H9 (cell line): ENCODE data around the gene EHBP1L1. TPM values are rescaled to one million over a fixed set of nuclear protein-coding genes. Genes with fewer than 3 reads are reported as not detected.

Experiments used
- DNase-seq: peaks from one replicate; pipeline ENCODE4 v3.0.0-alpha.2; 2017
- H2AFZ ChIP-seq: one replicate; pipeline ENCODE4 v1.6.1; 2013; ENCODE audit warnings: mild to moderate bottlenecking, low read length, control low read depth, moderate library complexity
- H2AK5ac ChIP-seq: 2 replicates; pipeline ENCODE4 v1.6.1; 2013; ENCODE audit warnings: low read length, control low read depth, mixed read lengths; ENCODE audit not compliant: insufficient read length
- H2BK120ac ChIP-seq: one replicate; pipeline ENCODE4 v1.6.1; 2013; ENCODE audit warnings: low read depth, mild to moderate bottlenecking, low read length, control low read depth, inconsistent platforms; ENCODE audit not compliant: poor library complexity, severe bottlenecking
- H2BK12ac ChIP-seq: 2 replicates; pipeline ENCODE4 v1.6.1; 2013; ENCODE audit warnings: low read length, control low read depth, mixed read lengths, low read depth; ENCODE audit not compliant: insufficient read length
- H2BK15ac ChIP-seq: 2 replicates; pipeline ENCODE4 v1.6.1; 2013; ENCODE audit warnings: low read depth, low read length, control low read depth
- H2BK20ac ChIP-seq: one replicate; pipeline ENCODE4 v1.6.1; 2013; ENCODE audit warnings: low read depth, mild to moderate bottlenecking, low read length, control low read depth, inconsistent platforms; ENCODE audit not compliant: poor library complexity, severe bottlenecking
- H2BK5ac ChIP-seq: 2 replicates; pipeline ENCODE4 v1.6.1; 2013; ENCODE audit warnings: low read length, control low read depth, mixed read lengths; ENCODE audit not compliant: insufficient read length
- H3K14ac ChIP-seq: 2 replicates; pipeline ENCODE4 v1.6.1; 2013; ENCODE audit warnings: low read length, control low read depth; ENCODE audit not compliant: insufficient read depth
- H3K18ac ChIP-seq: 2 replicates; pipeline ENCODE4 v1.6.1; 2013; ENCODE audit warnings: low read depth, mild to moderate bottlenecking, mixed read lengths, low read length, control low read depth; ENCODE audit not compliant: insufficient read length
- H3K23ac ChIP-seq: 2 replicates; pipeline ENCODE4 v1.6.1; 2013; ENCODE audit warnings: low read length, control low read depth, mixed read lengths, low read depth; ENCODE audit not compliant: insufficient read length
- H3K23me2 ChIP-seq: 2 replicates; pipeline ENCODE4 v1.6.1; 2013; ENCODE audit warnings: low read depth, mild to moderate bottlenecking, mixed read lengths, low read length, control low read depth; ENCODE audit not compliant: insufficient read length, poor library complexity, severe bottlenecking
- H3K27ac ChIP-seq: 2 replicates; pipeline ENCODE4 v1.5.1; 2013; ENCODE audit warnings: low read length, control low read depth, mixed read lengths, low read depth; ENCODE audit not compliant: insufficient read length
- H3K27me3 ChIP-seq: 2 replicates; pipeline ENCODE4 v1.6.1; 2013; ENCODE audit warnings: low read length, control low read depth, inconsistent platforms; ENCODE audit not compliant: insufficient read depth
- H3K4ac ChIP-seq: 2 replicates; pipeline ENCODE4 v1.6.1; 2013; ENCODE audit warnings: low read depth, mild to moderate bottlenecking, control low read depth, inconsistent platforms, low read length, moderate library complexity
- H3K4me1 ChIP-seq: 2 replicates; pipeline ENCODE4 v1.6.1; 2013; ENCODE audit warnings: low read length, control low read depth, inconsistent platforms; ENCODE audit not compliant: insufficient read depth
- H3K4me2 ChIP-seq: 2 replicates; pipeline ENCODE4 v1.6.1; 2013; ENCODE audit warnings: low read length, control low read depth, mixed read lengths; ENCODE audit not compliant: insufficient read length, insufficient read depth
- H3K56ac ChIP-seq: 2 replicates; pipeline ENCODE4 v1.6.1; 2013; ENCODE audit warnings: low read depth, mild to moderate bottlenecking, mixed read lengths, low read length, control low read depth; ENCODE audit not compliant: insufficient read length
- H3K79me1 ChIP-seq: 2 replicates; pipeline ENCODE4 v1.6.1; 2013; ENCODE audit warnings: low read depth, mild to moderate bottlenecking, moderate library complexity, low read length, control low read depth, inconsistent platforms; ENCODE audit not compliant: insufficient read depth, poor library complexity, severe bottlenecking
- H3K79me2 ChIP-seq: 2 replicates; pipeline ENCODE4 v1.6.1; 2013; ENCODE audit warnings: low read length, control low read depth, inconsistent platforms; ENCODE audit not compliant: insufficient read depth
- H3K9ac ChIP-seq: 2 replicates; pipeline ENCODE4 v1.6.1; 2013; ENCODE audit warnings: low read length, control low read depth, mixed read lengths; ENCODE audit not compliant: insufficient read length; ENCODE audit errors: extremely low read depth
- H3K9me3 ChIP-seq: one replicate; pipeline ENCODE4 v1.6.1; 2013; ENCODE audit warnings: low read depth, low read length, inconsistent platforms; ENCODE audit not compliant: control insufficient read depth
- H3T11ph ChIP-seq: one replicate; pipeline ENCODE4 v1.6.1; 2013; ENCODE audit warnings: mild to moderate bottlenecking, low read length, control low read depth, inconsistent platforms
- H4K20me1 ChIP-seq: one replicate; pipeline ENCODE4 v1.6.1; 2013; ENCODE audit not compliant: control insufficient read depth, insufficient read length, insufficient read depth
- H4K5ac ChIP-seq: 2 replicates; pipeline ENCODE4 v1.6.1; 2013; ENCODE audit warnings: low read depth, mild to moderate bottlenecking, mixed read lengths, low read length, control low read depth; ENCODE audit not compliant: insufficient read length
- H4K8ac ChIP-seq: replicated peaks from 2 replicates; pipeline ENCODE4 v1.6.1; 2013; ENCODE audit warnings: low read length, control low read depth, mixed read lengths, low read depth; ENCODE audit not compliant: insufficient read length
- H4K91ac ChIP-seq: 2 replicates; pipeline ENCODE4 v1.6.1; 2013; ENCODE audit warnings: low read depth, mild to moderate bottlenecking, moderate library complexity, mixed read lengths, low read length, control low read depth; ENCODE audit not compliant: insufficient read length
- H3K27ac Mint-ChIP-seq, 3 experiments: 2 replicates in 2 of 3; 3 replicates in 1 of 3; pipeline ENCODE4 v1.8.0; 2020 to 2021; ENCODE audit warnings: mixed read lengths in 3 of 3, mild to moderate bottlenecking in 1 of 3, moderate library complexity in 1 of 3
- H3K27me3 Mint-ChIP-seq: 2 replicates; pipeline ENCODE4 v1.8.0; 2021; ENCODE audit warnings: low read depth, mild to moderate bottlenecking, moderate library complexity, mixed read lengths
- H3K36me3 Mint-ChIP-seq, 3 experiments: 2 replicates in 2 of 3; 3 replicates in 1 of 3; pipeline ENCODE4 v1.8.0; 2020 to 2021; ENCODE audit warnings: low read depth in 3 of 3, mixed read lengths in 3 of 3; ENCODE audit not compliant: insufficient read depth in 1 of 3
- H3K4me1 Mint-ChIP-seq, 2 experiments: 2 replicates each; pipeline ENCODE4 v1.8.0; 2020; ENCODE audit warnings: mixed read lengths in 2 of 2
- H3K4me3 Mint-ChIP-seq, 2 experiments: 2 replicates in 1 of 2; 3 replicates in 1 of 2; pipeline ENCODE4 v1.8.0; 2020 to 2021; ENCODE audit warnings: mild to moderate bottlenecking in 2 of 2, mixed read lengths in 2 of 2, moderate library complexity in 1 of 2
- H3K9me3 Mint-ChIP-seq, 2 experiments: 2 replicates in 1 of 2; 3 replicates in 1 of 2; pipeline ENCODE4 v1.8.0; 2020; ENCODE audit warnings: mild to moderate bottlenecking in 2 of 2, mixed read lengths in 2 of 2, moderate library complexity in 1 of 2
- WGBS: extraction: QIAGEN DNeasy Blood & Tissue Kit; methylation state at CpG from one replicate; pipeline ENCODE4 v1.1.7; 2013; ENCODE audit warnings: missing lambda C conversion rate, low lambda C conversion rate, mixed read lengths; ENCODE audit not compliant: insufficient read length; ENCODE audit errors: extremely low coverage; 5-methylcytosine and 5-hydroxymethylcytosine counted together
- total RNA-seq: library from RNA; stranded (reverse); gene quantifications from 2 replicates; pipeline ENCODE4 v1.2.1, GENCODE V29; 2021
- TF ChIP-seq, protein P1 (sequence below): fragments of 200-600 bp; sonication (generic); conservative IDR thresholded peaks from 3 replicates; pipeline ENCODE4 v1.8.0; 2021; ENCODE audit warnings: antibody characterized with exemption, mild to moderate bottlenecking

Gene EHBP1L1
- total RNA-seq, 1 experiment from 2014 or later: 13.8 TPM

DNA sequence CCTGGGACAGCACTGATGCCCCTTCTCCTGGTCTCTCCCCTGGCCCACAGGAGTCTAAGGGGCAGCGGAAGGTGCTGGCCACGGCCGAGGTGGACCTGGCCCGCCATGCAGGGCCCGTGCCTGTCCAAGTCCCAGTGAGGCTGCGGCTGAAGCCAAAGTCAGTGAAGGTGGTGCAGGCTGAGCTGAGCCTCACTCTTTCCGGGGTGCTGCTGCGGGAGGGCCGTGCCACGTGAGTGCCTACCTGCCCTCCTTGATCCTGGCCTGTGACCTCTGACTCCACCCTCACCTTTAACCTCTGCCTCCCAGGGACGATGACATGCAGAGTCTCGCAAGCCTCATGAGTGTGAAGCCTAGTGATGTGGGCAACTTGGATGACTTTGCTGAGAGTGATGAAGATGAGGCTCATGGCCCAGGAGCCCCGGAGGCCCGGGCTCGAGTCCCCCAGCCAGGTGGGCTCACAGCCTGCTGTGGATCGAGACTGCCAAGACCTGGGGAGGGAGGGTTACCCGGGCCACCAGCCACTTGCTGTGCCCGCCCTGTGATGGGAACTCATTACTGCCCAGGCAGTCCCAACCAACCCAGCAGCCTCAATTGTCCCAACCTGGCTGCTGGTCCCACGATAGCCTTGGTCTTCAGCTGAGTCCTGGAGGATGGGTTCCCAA lies 4.3 kb downstream of the EHBP1L1 start:
- Histone ChIP-seq H4K91ac (no peak overlapping the region), H4K8ac (no peak overlapping the region), H3K23me2 (no peaks in the 10 kb centered on the region), H2BK15ac (no peak overlapping the region), H2BK120ac (no peak overlapping the region), H2AK5ac (no peak overlapping the region), H3K4me2 (no peak overlapping the region), H3K27me3 (peaks cover 7% of the 10 kb centered on the region; the same call in 1 of the 2 replicates), H4K20me1 (no peaks in the 10 kb centered on the region), H3K23ac (no peak overlapping the region), H2AFZ (no peak overlapping the region), H3K9ac (no peak overlapping the region), H2BK12ac (no peak overlapping the region), H3K4ac (no peak overlapping the region), H3K4me1 (no peaks in the 10 kb centered on the region), H2BK20ac (no peak overlapping the region), H3T11ph (no peak overlapping the region), H3K18ac (no peak overlapping the region), H3K79me2 (no peaks in the 10 kb centered on the region), H3K56ac (no peak overlapping the region), H3K27ac (no peak overlapping the region), H4K5ac (no peak overlapping the region), H3K79me1 (no peaks in the 10 kb centered on the region), H2BK5ac (no peak overlapping the region), H3K9me3 (no peaks in the 10 kb centered on the region), H3K14ac (no peak overlapping the region)
- no CpG with 5 or more reads among the region's 19 CpGs for WGBS
- peaks cover 9 to 18% of the 10 kb centered on the region in 2 experiments for H3K4me1 Mint-ChIP-seq
- H3K9me3 Mint-ChIP-seq: no peaks in the 10 kb centered on the region
- TF ChIP-seq, protein P1, sequence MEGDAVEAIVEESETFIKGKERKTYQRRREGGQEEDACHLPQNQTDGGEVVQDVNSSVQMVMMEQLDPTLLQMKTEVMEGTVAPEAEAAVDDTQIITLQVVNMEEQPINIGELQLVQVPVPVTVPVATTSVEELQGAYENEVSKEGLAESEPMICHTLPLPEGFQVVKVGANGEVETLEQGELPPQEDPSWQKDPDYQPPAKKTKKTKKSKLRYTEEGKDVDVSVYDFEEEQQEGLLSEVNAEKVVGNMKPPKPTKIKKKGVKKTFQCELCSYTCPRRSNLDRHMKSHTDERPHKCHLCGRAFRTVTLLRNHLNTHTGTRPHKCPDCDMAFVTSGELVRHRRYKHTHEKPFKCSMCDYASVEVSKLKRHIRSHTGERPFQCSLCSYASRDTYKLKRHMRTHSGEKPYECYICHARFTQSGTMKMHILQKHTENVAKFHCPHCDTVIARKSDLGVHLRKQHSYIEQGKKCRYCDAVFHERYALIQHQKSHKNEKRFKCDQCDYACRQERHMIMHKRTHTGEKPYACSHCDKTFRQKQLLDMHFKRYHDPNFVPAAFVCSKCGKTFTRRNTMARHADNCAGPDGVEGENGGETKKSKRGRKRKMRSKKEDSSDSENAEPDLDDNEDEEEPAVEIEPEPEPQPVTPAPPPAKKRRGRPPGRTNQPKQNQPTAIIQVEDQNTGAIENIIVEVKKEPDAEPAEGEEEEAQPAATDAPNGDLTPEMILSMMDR: no peak
- H3K36me3 Mint-ChIP-seq: no peaks in the 10 kb centered on the region
- peaks cover 26% of the 10 kb centered on the region for H3K27me3 Mint-ChIP-seq
- no peak overlapping the region for H3K27ac Mint-ChIP-seq
- no peak for DNase-seq
- no peak overlapping the region for H3K4me3 Mint-ChIP-seq
